Esophagus squamous epithelium (tissue), 4 donors: ENCODE data around the gene SFMBT2.

ENCODE experiments used
- POLR2A ChIP-seq, 4 donors: fragments of 450-650 bp; IDR thresholded peaks; one replicate each; pipeline ENCODE4 v1.6.1; 2017; ENCODE audit warnings: antibody characterized with exemption in 4 of 4, mild to moderate bottlenecking in 4 of 4, moderate library complexity in 3 of 4
- TF ChIP-seq, protein P1 (sequence below), 6 experiments: fragments of 450-650 bp in 4 of 6; fragments of 200-600 bp in 2 of 6; sonication (generic) in 2 of 6; IDR thresholded peaks; one replicate each; pipeline ENCODE4 v1.5.1; 2016 to 2019; ENCODE audit warnings: antibody characterized with exemption in 6 of 6, mild to moderate bottlenecking in 4 of 6, moderate library complexity in 4 of 6

DNA sequence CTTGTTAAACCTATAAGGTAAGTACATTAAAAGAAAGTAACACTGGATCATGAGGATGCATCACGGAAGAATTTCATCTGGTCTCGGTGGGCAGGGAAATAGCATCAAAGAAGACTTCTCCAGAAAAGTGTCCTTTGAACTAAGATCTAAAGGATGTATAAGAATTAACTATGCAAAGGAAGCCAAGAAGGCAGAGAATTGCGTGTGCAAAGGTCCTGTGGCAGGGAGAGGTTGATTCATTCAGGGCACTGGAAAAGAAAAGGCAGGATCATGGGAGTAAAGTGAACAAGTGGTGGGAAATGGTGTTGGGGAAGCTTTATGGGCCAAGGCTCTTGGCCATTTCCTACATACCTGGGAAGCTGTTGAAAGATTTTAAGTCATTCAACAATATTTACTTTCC, 288.3 kb downstream of the SFMBT2 start:
- TF ChIP-seq, protein P1, sequence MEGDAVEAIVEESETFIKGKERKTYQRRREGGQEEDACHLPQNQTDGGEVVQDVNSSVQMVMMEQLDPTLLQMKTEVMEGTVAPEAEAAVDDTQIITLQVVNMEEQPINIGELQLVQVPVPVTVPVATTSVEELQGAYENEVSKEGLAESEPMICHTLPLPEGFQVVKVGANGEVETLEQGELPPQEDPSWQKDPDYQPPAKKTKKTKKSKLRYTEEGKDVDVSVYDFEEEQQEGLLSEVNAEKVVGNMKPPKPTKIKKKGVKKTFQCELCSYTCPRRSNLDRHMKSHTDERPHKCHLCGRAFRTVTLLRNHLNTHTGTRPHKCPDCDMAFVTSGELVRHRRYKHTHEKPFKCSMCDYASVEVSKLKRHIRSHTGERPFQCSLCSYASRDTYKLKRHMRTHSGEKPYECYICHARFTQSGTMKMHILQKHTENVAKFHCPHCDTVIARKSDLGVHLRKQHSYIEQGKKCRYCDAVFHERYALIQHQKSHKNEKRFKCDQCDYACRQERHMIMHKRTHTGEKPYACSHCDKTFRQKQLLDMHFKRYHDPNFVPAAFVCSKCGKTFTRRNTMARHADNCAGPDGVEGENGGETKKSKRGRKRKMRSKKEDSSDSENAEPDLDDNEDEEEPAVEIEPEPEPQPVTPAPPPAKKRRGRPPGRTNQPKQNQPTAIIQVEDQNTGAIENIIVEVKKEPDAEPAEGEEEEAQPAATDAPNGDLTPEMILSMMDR (IDR thresholded peaks at IDR 0.05) = no peak
- no peak for TF ChIP-seq POLR2A (IDR thresholded peaks at IDR 0.05)
